Astrocyte of the cerebellum (primary cell): ENCODE data around the gene ERICH6.

ENCODE experiments used
- DNase-seq: peaks from one replicate; pipeline ENCODE4 v3.0.0-alpha.2; 2011; ENCODE audit warnings: low read depth
- H3K4me3 ChIP-seq: 2 replicates; pipeline ENCODE4 v1.5.1; 2011; ENCODE audit warnings: mild to moderate bottlenecking, low read depth, low read length, moderate library complexity
- in situ Hi-C: cut with HindIII; loops from 2 replicates; pipeline ENCODE4 v1.10.0; 2017; ENCODE audit warnings: low sequenced_read_pairs
- TF ChIP-seq, protein P1 (sequence below): IDR thresholded peaks from 2 replicates; pipeline ENCODE4 v1.5.1; 2012; ENCODE audit warnings: low read length, low read depth, moderate library complexity, mild to moderate bottlenecking; ENCODE audit errors: missing control alignments

The ERICH6 gene

DNA sequence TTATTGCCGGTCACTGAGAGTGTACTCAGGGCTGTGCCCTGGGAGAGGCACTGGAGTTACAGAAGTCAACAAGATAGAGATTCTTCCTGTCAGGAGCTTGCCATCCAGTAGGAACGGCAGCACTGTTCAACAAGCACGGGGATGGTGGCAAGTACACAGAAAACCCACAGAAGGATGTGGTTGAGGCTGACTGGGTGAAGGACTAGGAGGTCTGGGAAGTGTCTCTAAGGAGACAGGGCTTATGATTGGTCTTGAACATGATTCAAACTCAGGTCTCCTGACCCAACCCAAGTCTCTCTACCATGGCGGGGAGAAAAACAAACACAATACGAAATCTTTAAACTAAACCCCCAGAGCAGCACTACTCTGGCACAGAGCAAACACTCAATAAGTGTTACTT, 37.6 kb downstream of the ERICH6 start:
- no peak for DNase-seq
- in situ Hi-C loops, result no loop called here
- TF ChIP-seq, protein P1, sequence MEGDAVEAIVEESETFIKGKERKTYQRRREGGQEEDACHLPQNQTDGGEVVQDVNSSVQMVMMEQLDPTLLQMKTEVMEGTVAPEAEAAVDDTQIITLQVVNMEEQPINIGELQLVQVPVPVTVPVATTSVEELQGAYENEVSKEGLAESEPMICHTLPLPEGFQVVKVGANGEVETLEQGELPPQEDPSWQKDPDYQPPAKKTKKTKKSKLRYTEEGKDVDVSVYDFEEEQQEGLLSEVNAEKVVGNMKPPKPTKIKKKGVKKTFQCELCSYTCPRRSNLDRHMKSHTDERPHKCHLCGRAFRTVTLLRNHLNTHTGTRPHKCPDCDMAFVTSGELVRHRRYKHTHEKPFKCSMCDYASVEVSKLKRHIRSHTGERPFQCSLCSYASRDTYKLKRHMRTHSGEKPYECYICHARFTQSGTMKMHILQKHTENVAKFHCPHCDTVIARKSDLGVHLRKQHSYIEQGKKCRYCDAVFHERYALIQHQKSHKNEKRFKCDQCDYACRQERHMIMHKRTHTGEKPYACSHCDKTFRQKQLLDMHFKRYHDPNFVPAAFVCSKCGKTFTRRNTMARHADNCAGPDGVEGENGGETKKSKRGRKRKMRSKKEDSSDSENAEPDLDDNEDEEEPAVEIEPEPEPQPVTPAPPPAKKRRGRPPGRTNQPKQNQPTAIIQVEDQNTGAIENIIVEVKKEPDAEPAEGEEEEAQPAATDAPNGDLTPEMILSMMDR, result no peak
- H3K4me3 ChIP-seq, result no peak overlapping the region

DNA sequence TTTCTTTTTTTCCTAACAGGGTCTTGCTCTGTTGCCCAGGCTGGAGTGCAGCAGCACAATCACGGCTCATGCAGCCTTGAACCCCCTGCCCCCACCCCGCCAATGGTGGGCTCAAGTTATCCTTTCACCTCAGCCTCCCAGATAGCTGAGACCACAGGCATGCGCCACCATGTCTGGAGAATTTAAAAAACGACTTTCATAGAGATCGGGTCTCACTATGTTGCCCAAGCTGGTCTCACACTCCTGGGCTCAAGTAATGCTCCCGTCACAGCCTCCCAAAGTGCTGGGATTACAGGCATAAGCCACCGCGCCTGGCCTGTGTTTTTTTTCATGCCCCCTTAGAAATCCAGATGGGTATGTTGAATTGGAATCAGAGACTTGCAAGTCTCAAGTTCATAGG, 40.3 kb downstream of the ERICH6 start:
- in situ Hi-C loops, result no loop called here
- no peak for DNase-seq
- TF ChIP-seq, protein P1, result no peak
- H3K4me3 ChIP-seq, result no peak overlapping the region

DNA sequence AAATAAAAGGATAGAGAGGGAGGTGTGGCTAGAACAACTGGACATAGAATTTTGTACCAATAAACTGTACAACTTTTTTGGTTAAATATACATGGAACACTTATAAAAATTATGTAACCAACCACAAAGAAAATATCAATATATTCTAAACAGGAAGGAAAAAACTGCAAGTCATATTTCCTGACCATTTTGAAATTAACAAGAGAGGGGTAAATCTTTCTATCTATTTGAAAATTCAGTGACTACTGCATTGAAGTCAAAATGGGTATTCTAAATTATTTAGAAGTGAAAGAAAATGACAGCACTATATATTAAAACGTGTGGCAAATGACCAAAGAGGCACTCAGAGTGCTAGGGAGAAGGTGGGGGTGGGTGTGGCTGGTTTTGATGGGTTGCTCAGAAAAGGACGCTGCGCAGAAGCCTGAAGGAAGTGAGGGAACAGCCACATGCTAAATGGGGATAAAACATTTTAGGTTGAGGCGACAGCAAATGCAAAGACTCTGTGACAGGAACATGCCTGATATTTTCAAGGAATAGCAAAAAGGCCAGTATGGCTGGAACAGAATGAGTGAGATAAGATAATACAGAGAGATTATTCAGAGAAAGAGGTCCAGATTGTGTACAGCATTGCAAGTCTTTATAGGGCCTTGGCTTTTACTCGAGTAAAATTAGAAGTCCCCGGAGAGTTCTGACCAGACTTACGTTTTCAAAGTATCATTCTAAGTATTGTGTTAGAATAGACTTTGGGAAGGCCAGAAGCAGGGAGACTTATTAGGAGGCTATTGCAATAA, 41.1 kb downstream of the ERICH6 start:
- TF ChIP-seq, protein P1, result no peak
- in situ Hi-C loops, result no loop called here
- no peak for DNase-seq
- H3K4me3 ChIP-seq, result no peak overlapping the region

DNA sequence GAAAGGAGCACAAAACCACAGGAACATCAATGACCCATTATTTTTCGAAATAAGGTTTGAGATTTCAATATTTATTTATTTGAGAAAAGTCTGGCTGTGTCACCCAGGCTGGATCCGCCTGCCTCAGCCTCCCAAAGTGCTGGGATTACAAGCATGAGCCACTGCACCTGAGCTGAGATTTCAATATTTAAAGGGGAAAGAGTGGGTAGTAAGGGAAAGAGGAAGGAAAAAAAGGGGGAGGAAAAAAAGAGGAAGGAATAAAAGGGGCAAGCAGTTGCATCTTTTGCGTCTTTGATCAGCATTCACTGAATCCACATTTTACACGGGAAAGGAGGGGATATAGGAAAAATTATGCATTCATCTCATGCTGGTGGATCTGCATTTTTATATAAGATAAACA, 47.4 kb downstream of the ERICH6 start:
- no peak for DNase-seq
- TF ChIP-seq, protein P1, result no peak
- in situ Hi-C loops, result no loop called here
- H3K4me3 ChIP-seq, result no peak overlapping the region

DNA sequence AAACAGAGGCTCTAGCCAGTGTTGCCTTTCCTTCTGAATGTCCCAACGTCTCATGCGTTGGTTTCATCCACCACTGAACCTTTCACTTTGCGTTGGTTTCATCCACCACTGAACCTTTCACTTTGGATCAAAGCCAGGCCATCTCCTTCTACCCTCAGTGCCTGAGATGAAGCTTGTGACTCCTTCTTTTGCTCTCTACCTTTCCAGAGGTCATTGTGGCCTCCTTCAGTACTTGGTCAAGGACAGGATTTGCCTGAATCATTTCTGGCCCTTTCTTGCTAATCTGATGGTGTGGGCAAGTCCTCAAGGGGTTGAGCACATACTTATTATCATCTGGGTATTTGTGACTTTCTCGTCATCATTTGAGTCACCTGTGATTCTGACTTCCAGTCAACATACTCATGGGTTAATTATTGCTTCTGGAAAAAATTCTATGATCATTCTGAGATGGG, 50.6 kb downstream of the ERICH6 start:
- DNase-seq, result no peak
- in situ Hi-C loops, result no loop called here
- H3K4me3 ChIP-seq, result no peak overlapping the region
- TF ChIP-seq, protein P1, result no peak

DNA sequence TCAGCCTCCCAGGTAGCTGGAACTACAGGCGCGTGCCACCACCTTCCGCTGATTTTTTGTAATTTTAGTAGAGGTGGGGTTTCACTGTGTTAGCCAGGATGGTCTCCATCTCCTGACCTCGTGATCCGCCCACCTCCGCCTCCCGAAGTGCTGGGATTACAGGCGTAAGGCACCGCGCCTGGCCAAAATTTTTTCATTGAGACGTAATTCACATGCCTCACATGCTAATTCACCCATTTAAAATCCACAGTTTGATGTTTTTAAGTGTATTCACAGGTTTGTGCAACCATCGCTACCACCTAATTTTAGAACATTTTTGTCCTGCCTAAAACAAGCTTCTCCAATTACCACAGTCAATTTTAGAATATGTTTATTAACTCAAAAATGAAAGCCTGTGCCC, 63.5 kb downstream of the ERICH6 start:
- no peak for DNase-seq
- H3K4me3 ChIP-seq, result no peak overlapping the region
- in situ Hi-C loops, result no loop called here
- TF ChIP-seq, protein P1, result no peak
